Pancreas (tissue), 10 donors: ENCODE results near the gene TSPAN9. TPM values are rescaled to one million over a fixed set of nuclear protein-coding genes. Genes with fewer than 3 reads are reported as not detected.

ENCODE experiments used
- ATAC-seq, 4 donors: fragments of 200-7000 bp; cut with Tn5 transposase; one replicate each; pipeline versions ENCODE4 v1.8.0 to v1.9.1; 2020; ENCODE audit warnings: mild to moderate bottlenecking in 4 of 4, moderate library complexity in 4 of 4
- DNase-seq, 6 donors: peaks; one replicate each; pipeline ENCODE4 v3.0.0-alpha.2; 2020
- FAIRE-seq: peaks from 2 replicates; lab custom pipeline; 2012; peaks lifted over from hg19 to GRCh38; lab: Jason Lieb, UNC
- H3K27ac ChIP-seq, 4 donors: fragments of 200-600 bp; sonication (generic); 1 replicate in 3 of 4; 2 replicates in 1 of 4; pipeline versions ENCODE4 v1.5.0 to v1.8.0; 2020
- H3K27me3 ChIP-seq, 4 donors: fragments of 200-600 bp; one replicate each; pipeline ENCODE4 v1.8.0; 2021
- H3K36me3 ChIP-seq, 3 donors: fragments of 200-600 bp; sonication (generic) in 1 of 3; one replicate each; pipeline versions ENCODE4 v1.5.0 to v1.8.0; 2020 to 2021
- H3K4me1 ChIP-seq, 3 donors: fragments of 200-600 bp; one replicate each; pipeline ENCODE4 v1.8.0; 2021
- H3K4me3 ChIP-seq, 4 donors: fragments of 200-600 bp; sonication (generic) in 2 of 4; one replicate each; pipeline versions ENCODE4 v1.5.0 to v1.8.0; 2020 to 2021
- H3K9me3 ChIP-seq, 4 donors: fragments of 200-600 bp; one replicate each; pipeline ENCODE4 v1.8.0; 2021
- WGBS, 2 donors: extraction: QIAGEN DNeasy Blood & Tissue Kit; methylation state at CpG; one replicate each; pipeline ENCODE4 v1.1.7; 2013; 5-methylcytosine and 5-hydroxymethylcytosine counted together
- intact Hi-C, 3 donors: fragments of 100-400 bp; cut with DNase I; formaldehyde crosslinking; loops; one replicate each; pipeline versions ENCODE4 v1.11.1 to v1.14.2; 2022
- polyA plus RNA-seq, 2 donors: library from polyadenylated mRNA; stranded (reverse); fragments of 200-250 nt; gene quantifications; one replicate each; pipeline ENCODE4 v1.2.3, GENCODE V29; 2013
- total RNA-seq, 6 donors: library from RNA; stranded (reverse); fragmentation: NEBNext Ultra II Directional in 4 of 6; extraction: Animal tissue kit (Norgen Biotek cat#: 25700) in 4 of 6; gene quantifications; one replicate each; pipeline versions ENCODE4 v1.2.1 to v1.2.4, GENCODE V29; 2021 to 2023
- TF ChIP-seq, protein P1 (sequence below), 4 donors: fragments of 200-600 bp; sonication (generic) in 3 of 4; IDR thresholded peaks; one replicate each; pipeline versions ENCODE4 v1.5.0 to v1.8.0; 2021; ENCODE audit warnings: antibody characterized with exemption in 4 of 4
- donor health status: healthy with polysubstance abuse.
- donor health status: DM: no; HTN: no; CAD: no; lungs with moderate emphysema.
- donor health status: DM: no; HTN: no; CAD: no.
- donor health status: control.
- donor health status: control.
- donor health status: Bipolar disorder and iron deficiency.
- donor health status: DM: yes; HTN: yes; CAD: no.
- donor health status: DM: no; HTN: no; CAD: no.
- donor health status: DM: no; HTN: no; CAD: no.
- donor health status: DM: yes; HTN: yes; CAD: no.

Gene TSPAN9
- total and polyA plus RNA-seq, 8 donors: 7.8 to 19.5 (median 13.0) TPM

DNA sequence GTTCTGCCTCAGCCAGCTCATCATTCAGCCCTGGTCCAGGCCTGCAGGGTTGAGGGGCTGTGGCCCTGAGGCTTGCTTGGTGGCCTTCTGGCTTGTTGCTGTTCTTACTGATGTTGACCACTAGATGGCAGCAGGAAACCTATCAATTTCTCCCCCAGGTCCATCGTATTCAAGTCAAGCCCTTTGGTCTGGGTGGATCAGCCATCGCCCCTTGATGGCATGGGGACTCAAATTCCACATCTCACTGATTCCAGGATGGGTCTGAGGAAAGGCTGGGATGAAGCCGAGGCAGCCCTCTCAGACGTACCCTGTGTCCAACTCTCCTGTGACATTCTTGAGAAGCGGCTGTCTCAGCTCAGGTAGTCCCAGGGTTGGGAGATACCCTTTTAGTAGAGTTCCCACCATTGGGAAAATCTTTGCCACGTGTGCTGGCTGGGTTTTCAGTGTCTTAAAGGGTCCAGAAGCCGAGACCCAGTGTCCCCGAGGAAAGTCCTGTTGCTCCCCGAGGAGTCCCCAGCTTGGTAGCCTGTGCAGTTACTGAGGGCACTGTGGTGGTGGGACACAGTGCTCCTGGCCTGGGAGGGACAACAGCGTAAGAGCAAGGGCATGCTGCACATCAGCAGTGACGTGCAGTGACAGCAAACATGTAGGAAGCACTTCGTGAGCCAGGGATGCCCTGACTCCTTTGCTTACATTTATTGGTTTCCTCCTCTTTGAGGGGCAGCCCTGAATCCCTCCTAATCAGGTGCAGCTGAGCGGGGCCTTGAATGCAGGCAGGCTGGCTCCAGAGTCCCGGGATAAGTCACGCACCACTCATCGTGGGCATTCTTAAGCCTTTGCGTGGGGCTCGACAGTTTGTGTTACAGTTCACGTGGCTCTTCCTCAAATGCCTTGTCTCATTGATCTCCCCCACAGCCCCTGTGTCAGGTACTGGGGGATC, 58.6 kb downstream of the TSPAN9 start:
- H3K4me3 ChIP-seq: no peak overlapping the region
- no peaks in the 10 kb centered on the region for H3K36me3 ChIP-seq
- no peaks in the 10 kb centered on the region for H3K4me1 ChIP-seq
- FAIRE-seq (peak; percentile 41), DNase-seq (peak in 2 of 6 donors; percentile 26 to 54), ATAC-seq (peak; percentile 60 to 87 (median 82))
- TF ChIP-seq, protein P1, sequence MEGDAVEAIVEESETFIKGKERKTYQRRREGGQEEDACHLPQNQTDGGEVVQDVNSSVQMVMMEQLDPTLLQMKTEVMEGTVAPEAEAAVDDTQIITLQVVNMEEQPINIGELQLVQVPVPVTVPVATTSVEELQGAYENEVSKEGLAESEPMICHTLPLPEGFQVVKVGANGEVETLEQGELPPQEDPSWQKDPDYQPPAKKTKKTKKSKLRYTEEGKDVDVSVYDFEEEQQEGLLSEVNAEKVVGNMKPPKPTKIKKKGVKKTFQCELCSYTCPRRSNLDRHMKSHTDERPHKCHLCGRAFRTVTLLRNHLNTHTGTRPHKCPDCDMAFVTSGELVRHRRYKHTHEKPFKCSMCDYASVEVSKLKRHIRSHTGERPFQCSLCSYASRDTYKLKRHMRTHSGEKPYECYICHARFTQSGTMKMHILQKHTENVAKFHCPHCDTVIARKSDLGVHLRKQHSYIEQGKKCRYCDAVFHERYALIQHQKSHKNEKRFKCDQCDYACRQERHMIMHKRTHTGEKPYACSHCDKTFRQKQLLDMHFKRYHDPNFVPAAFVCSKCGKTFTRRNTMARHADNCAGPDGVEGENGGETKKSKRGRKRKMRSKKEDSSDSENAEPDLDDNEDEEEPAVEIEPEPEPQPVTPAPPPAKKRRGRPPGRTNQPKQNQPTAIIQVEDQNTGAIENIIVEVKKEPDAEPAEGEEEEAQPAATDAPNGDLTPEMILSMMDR (IDR thresholded peaks at IDR 0.05): peak; percentile 68 to 79 (median 72)
- H3K9me3 ChIP-seq: no peaks in the 10 kb centered on the region
- intact Hi-C loops: loop anchor here (2.0 to 10.0 kb wide), 3 partner anchors 137 to 139 kb away; no protein-coding TSS in a partner anchor
- H3K27ac ChIP-seq: no peak overlapping the region
- no peaks in the 10 kb centered on the region for H3K27me3 ChIP-seq
- WGBS, 2 donors: 73 to 77% methylated on average over 19 of the region's 19 CpGs

- DNase-seq (no peak), ATAC-seq (no peak), FAIRE-seq (no peak)
- Histone ChIP-seq H3K36me3 (no peaks in the 10 kb centered on the region), H3K4me3 (no peak overlapping the region), H3K27ac (no peak overlapping the region), H3K4me1 (no peaks in the 10 kb centered on the region), H3K27me3 (no peaks in the 10 kb centered on the region), H3K9me3 (no peaks in the 10 kb centered on the region)
- 88 to 90% methylated on average over 12 of the region's 12 CpGs for WGBS, 2 donors
- intact Hi-C loops: loop anchor here (2.0 to 10.0 kb wide), 3 partner anchors 136 to 138 kb away; no protein-coding TSS in a partner anchor
- TF ChIP-seq, protein P1 (IDR thresholded peaks at IDR 0.05): no peak
These were observed 59.6 kb downstream of the TSPAN9 start for GRCh38 chr12:3136641-3137267.

GRCh38 chr12:3137268-3137781, 60.1 kb downstream of the TSPAN9 start:
- H3K27ac ChIP-seq: no peak overlapping the region
- no peaks in the 10 kb centered on the region for H3K4me1 ChIP-seq
- H3K4me3 ChIP-seq: no peak overlapping the region
- TF ChIP-seq, protein P1 (IDR thresholded peaks at IDR 0.05): no peak
- no peaks in the 10 kb centered on the region for H3K9me3 ChIP-seq
- H3K36me3 ChIP-seq: no peaks in the 10 kb centered on the region
- intact Hi-C loops: loop anchor here (2.0 to 10.0 kb wide), 3 partner anchors 135 to 137 kb away; no protein-coding TSS in a partner anchor
- peak in 3 of 4 donors; percentile 8 to 55 (median 24) for ATAC-seq
- WGBS, 2 donors: 69 to 70% methylated on average over 8 of the region's 8 CpGs
- peak in 1 of 6 donors; percentile 71 for DNase-seq
- no peaks in the 10 kb centered on the region for H3K27me3 ChIP-seq
- FAIRE-seq: no peak

DNA sequence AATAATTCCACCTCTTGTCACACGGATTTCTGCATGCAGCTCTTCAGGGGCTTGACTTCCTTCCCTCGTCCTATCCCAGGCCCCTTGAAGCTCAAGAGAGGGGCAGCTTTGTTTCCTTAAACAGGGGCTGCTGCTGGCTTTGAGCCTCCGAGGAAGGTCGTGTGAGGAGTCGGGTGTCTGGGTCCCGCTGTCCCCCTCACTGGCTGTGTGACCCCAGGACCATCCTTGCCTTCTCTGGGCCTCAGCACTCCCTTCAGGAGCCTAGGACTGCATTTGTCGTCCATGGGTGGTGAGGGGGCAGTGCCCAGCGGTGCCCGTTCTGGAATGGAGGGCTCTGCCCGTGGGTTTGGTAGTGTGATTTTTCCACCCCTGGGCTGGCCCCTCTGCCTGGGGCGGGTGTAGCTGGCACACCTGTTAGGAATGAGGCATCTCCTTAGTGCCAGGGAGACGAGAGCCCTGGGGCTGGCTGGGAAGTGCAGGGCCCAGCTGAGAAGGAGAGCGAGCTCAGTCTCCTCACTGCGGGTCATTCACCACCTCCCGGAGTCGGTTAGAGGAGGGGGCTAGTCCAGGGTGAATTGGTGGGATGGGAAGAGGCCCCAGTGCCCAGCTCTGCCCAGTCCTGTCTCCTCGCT, 60.8 kb downstream of the TSPAN9 start:
- no peaks in the 10 kb centered on the region for H3K36me3 ChIP-seq
- FAIRE-seq (no peak), DNase-seq (no peak), ATAC-seq (no peak)
- H3K27ac ChIP-seq: no peak overlapping the region
- no peak overlapping the region for H3K4me3 ChIP-seq
- WGBS, 2 donors: 85 to 87% methylated on average over 17 of the region's 17 CpGs
- intact Hi-C loops: loop anchor here (2.0 to 10.0 kb wide), 3 partner anchors 134 to 137 kb away; no protein-coding TSS in a partner anchor
- no peaks in the 10 kb centered on the region for H3K27me3 ChIP-seq
- TF ChIP-seq, protein P1 (IDR thresholded peaks at IDR 0.05): no peak
- no peaks in the 10 kb centered on the region for H3K9me3 ChIP-seq
- H3K4me1 ChIP-seq: no peaks in the 10 kb centered on the region
